HG03045 (cell line): ENCODE measurements around the gene STK39.

ENCODE experiments used
- ATAC-seq: cut with Tn5 transposase; IDR thresholded peaks from one replicate; pipeline ENCODE4 v1.9.1; 2021; ENCODE audit warnings: mild to moderate bottlenecking, moderate library complexity; ENCODE audit not compliant: unreplicated experiment

STK39 gene

GRCh38 chr2:168058675-168059074, 188.7 kb downstream of the STK39 start:
- ATAC-seq, result no peak

DNA sequence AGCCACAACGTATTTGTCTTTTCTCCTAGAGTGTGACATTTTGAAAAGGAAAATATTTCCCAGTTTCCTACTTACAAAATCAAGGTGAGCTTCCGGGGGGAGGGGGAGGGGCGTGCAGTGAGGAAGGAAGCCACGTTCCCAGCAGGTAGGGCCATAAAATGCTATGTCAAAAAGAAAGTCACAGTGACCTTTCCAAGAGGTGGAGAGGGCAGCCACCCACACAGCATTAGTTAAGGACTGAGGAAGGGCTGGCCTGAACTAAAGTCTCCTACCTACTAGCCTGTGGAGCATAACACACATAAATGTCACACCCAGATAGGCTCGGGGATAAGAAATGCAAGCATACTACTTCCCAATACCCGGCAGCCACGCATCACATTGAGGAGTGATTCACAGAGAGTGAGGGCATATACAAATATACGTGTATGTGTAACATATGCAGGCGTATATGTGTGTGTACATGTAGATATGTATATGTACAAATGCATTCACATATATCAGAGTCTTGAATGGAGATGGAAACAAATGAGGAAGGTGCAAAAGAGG, 191.1 kb downstream of the STK39 start:
- ATAC-seq, result no peak

DNA sequence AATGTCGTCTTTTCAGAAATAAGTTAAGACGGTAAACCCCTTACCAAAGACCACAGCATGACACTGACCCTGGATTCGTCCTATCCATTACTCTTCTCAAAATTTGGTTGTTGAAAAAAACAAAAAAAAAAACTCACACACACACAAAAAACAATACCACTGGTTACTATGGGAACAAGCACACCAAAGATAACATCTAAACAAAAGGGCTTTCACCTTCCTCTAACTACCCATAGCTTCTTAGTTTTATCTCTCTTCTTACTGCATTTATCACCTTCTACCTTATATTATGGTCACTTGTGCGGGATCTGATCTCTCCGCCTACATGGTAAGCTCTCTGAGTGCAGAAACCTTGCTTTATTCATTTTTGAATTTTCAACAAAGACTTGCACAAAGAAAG, 192.7 kb downstream of the STK39 start:
- no peak for ATAC-seq

GRCh38 chr2:168053676-168054075, 193.7 kb downstream of the STK39 start:
- ATAC-seq, result no peak

GRCh38 chr2:168052773-168053172, 194.6 kb downstream of the STK39 start:
- no peak for ATAC-seq

GRCh38 chr2:168050377-168050776, 197.0 kb downstream of the STK39 start:
- no peak for ATAC-seq

- no peak for ATAC-seq
Measured at GRCh38 chr2:168049609-168050008, 197.8 kb downstream of the STK39 start.

DNA sequence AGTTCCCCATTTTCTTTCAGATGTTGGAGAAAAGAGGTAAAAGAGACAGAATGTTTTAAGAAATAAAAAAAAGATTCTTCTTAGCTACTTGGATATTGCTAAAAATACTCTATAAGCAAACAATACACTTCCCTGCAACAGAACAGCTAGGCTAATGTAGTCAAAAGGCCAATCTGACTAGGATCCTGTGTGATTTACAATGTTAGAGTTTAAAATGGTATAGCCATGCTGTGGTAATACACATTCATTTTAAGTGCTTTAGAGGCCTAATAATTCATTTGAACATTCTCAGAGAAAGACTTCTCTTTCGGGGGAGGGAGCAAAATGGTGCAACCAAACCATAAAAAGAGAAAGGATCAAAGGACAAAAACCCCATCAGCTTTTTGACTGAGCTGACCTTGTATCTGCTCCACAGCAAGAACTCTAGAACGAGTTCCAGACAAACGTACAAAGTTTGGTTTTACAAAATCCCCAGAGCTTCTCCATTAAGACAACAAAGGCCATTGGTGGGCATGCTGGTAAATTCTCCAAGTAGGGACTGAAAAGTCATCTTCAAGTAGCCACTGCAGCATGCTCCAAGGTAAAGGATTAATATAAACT, 200.2 kb downstream of the STK39 start:
- ATAC-seq, result no peak

DNA sequence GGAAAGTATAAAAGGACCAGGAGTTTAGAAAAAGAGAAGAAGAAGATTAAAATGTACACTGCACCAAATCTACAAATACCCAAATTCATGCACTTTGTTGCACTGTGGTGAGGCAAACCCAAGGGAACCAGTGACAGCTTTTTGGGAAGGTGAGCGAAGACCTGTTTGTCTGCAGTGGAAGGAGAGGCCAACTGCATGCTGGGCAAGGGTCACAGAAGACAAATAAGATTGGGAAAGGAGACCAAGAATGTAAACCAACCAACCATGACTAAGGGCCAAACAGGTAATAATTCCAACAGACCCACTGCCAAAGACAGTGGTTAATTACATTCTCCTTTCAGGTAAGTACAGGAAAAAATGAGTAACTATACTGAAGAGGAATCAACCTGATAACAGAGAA, 202.8 kb downstream of the STK39 start:
- ATAC-seq, result no peak

DNA sequence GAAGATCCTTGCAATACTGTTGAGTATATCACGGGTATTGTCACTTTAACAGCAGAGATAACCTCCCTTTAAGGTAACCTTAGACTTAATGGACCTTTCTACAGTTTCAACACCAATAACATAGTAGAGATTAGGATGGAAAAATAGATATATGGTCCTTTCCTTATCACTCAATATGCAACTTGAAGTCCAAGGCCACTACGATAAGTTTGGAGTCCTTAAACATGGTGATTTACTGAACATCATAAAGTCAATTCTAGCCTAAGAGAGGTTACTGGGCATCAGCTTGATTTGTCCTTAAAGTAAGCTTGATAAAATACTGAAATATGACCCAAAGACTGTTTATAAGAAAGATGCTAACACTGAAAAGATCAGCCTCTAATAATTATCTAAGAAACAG, 203.2 kb downstream of the STK39 start:
- ATAC-seq, result no peak

DNA sequence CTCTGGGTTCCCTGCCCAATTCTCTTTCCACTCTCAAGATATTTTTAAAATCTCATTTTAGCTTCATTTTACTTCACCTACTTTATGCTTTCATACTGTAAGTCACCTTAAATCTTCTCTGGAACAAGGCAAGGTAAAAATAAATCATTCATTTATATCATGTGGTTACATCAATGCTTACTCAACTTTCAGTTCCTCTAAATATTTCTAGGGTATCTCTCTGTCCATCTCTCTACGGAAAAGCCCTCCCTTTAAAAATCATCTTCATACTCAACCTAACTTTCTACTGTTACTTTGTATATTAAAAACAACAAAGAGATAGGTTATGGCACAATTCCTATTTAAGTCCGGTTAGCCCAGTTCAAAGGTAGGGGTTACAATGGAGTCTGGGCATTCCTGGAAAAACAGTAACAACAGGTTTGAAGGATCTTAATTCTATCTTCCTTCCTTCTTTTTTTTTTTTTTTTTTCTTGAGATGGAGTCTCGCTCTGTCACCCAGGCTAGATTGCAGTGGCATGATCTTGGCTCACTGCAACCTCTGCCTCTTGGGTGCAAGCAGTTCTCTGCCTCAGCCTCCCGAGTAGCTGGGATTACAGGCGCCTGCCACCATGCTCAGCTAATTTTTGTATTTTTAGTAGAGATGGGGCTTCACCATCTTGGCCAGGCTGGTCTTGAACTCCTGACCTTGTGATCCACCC, 205.1 kb downstream of the STK39 start:
- peak; percentile 59 for ATAC-seq

DNA sequence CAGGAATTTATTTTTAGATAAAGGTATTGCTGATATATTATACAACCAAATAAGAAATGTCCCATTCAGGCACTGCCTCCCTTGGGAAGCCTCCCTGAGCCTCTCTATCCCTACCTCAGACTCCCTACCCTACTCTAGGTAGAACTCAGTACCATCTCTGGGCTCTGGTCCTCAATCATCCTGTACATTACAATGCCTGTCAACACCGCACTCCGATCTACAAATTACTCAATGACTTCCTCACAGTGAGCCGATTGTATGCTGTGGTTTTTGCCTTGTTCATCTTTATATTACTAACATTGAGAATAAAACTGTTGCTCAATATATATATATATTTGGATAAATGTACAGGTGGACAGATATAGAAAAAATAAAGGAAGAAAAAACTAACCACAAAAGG, 207.5 kb downstream of the STK39 start:
- ATAC-seq, result no peak

DNA sequence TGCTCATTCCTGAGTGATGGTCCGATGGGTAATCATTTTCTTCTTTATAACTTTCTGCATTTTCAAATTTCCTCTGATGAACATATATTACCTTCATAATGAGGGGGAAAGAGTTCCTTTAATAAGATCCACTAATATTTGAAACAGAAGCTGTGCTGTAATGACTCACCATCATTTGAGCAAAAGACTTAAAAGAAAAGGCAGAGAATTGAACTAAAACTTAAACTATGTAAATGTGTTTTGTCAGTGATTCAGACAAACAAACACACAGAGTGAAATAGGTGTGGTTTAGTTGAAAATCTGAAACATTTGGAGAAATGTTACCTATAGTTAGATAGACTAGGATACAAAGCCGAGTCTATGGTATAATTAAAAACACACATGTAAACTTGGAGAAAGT, 209.6 kb downstream of the STK39 start:
- no peak for ATAC-seq

- ATAC-seq, result peak; percentile 82
Measured at GRCh38 chr2:168035458-168035857, 211.9 kb downstream of the STK39 start.

- no peak for ATAC-seq
Measured at GRCh38 chr2:168034616-168035015, 212.8 kb downstream of the STK39 start.

- ATAC-seq, result no peak
Measured at GRCh38 chr2:168033966-168034365, 213.4 kb downstream of the STK39 start.

DNA sequence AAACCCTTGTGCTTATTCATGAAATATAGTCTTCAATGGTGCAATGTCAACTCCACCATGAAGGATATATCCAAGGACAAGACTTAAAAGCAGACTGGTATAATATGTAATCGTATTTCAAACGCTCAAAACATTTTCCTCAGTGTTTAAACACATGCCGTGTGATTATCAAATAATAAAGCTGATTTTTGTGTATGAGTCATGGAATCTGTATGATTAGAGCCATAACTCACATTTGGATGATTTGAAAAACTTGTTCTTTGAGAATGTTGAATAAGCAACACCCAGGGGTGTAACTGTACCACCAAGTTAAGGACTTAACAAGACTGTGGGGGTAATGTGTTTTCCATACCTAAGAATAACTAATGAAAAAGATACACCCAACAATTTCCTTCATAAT, 215.3 kb downstream of the STK39 start:
- no peak for ATAC-seq

GRCh38 chr2:168030862-168031624, 216.4 kb downstream of the STK39 start:
- peak; percentile 85 for ATAC-seq

GRCh38 chr2:168029071-168029470, 218.3 kb downstream of the STK39 start:
- ATAC-seq, result no peak

DNA sequence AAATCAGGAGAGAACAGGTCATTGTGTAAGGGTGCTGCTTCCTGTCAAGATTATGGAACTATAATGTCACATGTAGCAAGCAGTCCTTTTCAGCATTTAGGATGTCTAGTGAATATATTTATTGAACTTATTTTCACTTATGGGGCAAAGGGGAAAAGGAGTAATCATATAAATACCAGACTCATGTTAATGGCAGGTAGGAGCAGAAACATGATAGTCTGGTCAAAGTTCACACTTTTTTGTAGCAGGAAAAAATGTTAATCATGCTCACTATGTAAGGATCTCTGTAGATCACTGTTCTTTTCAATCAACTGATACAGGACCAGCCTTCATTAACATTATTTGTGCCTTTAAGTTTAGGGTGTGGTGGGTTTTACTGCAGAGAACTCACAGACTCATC, 219.0 kb downstream of the STK39 start:
- ATAC-seq, result no peak

DNA sequence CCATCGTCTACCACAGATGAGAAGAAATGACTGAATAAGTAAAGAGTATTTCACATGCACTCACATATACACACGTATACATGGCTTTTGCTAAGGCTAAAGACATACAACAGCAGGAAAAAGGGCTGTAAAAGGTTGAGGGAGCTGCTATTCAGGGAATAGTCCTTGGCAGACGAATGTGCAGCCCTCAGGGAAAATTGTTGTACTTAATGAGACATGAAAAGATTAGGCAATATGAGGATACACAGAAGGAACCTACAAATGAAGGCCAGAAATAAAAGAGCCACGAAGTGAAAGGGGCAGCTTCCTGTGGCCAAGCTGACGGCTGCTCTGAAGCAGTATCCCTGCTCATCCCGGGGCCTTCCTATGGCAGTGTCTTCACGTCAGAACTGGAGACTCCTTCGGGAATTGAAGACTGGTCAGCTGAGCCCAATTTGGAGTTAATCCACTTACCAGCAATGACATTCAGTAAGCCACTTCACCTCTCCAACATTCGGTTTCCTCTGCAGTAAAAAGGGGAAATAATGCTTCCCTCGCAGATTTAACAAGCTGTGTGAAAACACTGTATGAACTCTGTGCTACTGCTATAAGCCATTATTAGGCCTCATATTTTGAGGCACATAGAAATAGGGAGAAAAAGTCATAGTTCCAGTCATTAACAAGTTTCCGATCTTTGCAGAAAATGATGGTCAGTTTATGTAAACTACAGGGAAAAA, 221.8 kb downstream of the STK39 start:
- ATAC-seq, result no peak
